Measurements from ENCODE around the gene GAA.
A peak's percentile ranks its signal among the peaks of the same experiment; 100 is the strongest.

GAA gene

GRCh38 chr17:80119271-80119791, 17.9 kb downstream of the GAA start:
- DNase-seq, result no peak

GRCh38 chr17:80119839-80120238, 18.5 kb downstream of the GAA start:
- no peak for DNase-seq

- DNase-seq, result no peak
Observed at GRCh38 chr17:80122026-80122575, 20.7 kb downstream of the GAA start.

DNA sequence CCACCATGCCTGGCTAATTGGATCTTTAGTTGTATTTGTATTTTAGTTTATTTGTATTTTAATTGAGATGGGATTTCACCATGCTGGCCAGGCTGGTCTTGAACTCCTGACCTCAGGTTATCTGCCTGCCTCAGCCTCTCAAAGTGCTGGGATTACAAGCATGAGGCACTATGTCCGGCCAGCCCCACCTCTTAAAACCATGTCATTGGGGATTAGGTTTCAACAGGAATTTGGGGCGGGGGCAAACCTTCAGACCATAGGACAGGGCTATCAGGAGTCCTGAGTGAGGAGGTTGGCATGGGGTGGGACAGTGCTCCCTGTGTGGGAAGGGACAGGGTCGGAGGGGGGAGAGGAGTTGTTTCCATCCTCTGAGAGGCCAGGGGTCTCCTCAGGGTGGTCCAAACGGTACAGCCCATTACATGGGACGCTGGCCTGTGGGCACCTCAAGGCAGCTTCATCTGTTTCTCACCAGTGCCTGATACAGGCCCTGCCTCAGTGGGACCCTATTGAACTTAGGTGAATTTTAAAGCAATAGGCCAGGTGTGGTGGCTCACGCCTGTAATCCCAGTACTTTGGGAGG, 21.6 kb downstream of the GAA start:
- no peak for DNase-seq

GRCh38 chr17:80123791-80124190, 22.4 kb downstream of the GAA start:
- no peak for DNase-seq

- no peak for DNase-seq
Observed at GRCh38 chr17:80124351-80124981, 23.1 kb downstream of the GAA start.

GRCh38 chr17:80125656-80126448, 24.5 kb downstream of the GAA start:
- DNase-seq, result no peak

DNA sequence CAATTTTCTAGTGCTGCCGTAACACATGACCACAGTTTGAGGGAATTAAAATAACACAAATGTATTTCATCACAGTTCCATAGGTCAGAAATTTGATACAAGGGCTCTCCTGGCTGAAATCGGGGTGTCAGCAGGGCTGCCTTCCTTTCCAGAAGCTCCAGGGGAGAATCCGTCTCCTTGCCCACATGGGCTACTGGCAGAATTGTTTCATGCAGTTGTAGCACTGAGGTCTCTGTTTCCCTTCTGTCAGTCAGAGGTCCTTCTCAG, 25.0 kb downstream of the GAA start:
- DNase-seq, result no peak

DNA sequence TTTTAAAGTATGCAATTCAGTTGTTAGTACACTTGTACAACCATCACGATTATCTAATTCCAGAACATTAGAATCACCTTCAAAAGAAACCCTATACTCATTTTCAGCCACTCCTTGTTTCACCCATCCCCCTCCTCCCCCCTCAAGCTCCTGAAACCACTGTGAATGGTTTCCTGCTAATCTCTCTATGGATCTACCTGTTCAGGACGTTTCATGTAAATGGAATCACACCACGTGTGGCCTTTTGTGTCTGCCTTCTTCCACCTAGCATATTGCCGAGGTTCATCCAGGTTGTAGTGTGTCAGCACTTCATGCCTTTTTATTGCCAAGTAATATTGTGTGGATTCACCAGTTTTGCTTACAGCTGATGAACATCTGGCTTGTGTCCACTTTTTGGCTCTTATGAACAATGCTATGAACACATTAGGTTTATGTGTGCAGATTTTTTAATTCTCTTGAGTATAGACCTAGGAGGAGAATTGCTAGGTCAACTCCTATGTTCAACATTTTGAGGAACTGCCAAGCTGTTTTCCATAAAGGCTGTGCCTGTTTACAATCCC, 27.7 kb downstream of the GAA start:
- no peak for DNase-seq

- DNase-seq, result no peak
Observed at GRCh38 chr17:80130992-80131391, 29.6 kb downstream of the GAA start.

DNA sequence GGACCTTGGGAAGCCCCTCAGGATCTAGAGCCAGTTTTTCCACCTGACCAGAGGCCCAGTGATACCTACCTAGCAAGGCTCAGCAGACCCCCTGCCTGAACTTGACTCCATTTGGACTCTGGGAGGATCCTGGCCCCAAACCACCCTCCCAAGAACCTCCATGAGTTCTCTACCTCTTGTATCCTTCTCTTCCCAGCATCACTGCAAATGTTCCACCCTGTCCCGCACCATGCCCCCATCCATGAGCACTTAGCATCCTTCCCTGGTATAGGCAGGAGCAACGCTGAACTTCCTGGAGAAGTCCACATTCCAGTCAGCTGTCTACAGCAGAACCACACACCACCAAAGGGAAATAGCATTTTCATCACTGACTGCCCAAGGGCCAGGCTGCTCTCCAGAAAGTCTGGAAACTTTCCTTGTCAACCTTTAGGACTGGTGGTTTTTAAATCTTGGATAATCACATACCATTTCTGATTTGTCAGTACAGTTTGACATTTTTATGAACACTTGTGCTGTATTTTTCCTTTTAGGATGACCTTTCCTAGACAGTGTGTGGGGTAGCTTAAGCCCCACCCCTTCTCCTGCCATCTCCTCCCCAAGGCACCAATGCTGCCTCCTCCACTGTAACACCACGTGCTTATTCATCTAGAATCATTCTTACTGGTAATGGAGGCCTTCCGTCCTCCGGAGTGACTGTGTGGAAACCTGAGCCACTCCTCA, 31.7 kb downstream of the GAA start:
- no peak for DNase-seq

DNA sequence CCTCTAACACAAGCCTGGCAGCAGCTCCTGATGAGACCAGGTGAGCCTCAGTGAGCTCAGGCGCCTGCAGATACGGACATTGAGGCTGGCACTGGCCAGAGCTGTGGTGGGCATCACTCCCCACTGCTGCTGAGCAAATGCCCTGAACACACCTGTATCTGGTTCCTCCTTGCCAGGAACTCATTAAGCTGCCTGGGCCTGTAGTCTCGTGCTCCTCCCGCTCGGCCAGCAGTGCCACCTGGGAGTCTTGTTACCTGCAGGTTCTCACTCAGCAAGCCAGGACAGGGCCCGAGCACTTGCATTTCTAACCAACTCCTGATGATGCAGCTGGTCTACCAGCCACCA, 32.2 kb downstream of the GAA start:
- no peak for DNase-seq

GRCh38 chr17:80137131-80137530, 35.8 kb downstream of the GAA start:
- DNase-seq, result no peak

GRCh38 chr17:80138856-80139426, 37.6 kb downstream of the GAA start:
- DNase-seq, result no peak

DNA sequence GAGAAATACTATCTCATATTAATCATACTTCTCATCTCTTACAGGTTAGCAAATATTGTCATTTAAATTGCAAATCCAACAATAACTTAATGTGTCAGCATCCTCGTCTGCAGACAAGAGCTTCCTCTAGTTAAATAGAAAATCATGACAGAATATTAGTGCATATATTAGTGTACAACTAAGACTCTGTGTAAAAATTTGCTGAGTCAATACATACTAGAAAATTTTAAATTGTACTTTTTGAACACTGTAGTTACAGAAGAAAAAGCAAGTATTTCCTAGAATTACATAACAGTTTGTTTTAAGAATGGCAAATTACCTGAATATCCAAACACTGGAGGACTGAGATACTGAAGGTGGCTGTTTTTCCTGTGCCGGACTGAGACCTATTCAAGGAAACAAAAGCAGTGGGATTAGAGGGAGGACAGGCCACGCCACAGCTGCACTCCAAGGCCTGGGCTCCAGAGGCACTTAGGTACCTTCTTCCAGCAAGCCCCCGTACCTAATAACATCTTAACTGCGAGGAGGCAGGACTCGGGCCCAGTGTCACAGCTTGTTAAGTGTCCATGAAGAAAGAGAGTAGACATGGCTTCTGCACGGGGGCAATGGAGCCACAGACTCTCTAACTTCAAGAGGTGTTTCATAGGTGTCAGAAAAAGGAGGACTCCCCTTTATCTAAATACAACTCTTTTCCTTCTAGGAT, 40.2 kb downstream of the GAA start:
- no peak for DNase-seq

- DNase-seq, result no peak
Observed at GRCh38 chr17:80142929-80143328, 41.5 kb downstream of the GAA start.

DNA sequence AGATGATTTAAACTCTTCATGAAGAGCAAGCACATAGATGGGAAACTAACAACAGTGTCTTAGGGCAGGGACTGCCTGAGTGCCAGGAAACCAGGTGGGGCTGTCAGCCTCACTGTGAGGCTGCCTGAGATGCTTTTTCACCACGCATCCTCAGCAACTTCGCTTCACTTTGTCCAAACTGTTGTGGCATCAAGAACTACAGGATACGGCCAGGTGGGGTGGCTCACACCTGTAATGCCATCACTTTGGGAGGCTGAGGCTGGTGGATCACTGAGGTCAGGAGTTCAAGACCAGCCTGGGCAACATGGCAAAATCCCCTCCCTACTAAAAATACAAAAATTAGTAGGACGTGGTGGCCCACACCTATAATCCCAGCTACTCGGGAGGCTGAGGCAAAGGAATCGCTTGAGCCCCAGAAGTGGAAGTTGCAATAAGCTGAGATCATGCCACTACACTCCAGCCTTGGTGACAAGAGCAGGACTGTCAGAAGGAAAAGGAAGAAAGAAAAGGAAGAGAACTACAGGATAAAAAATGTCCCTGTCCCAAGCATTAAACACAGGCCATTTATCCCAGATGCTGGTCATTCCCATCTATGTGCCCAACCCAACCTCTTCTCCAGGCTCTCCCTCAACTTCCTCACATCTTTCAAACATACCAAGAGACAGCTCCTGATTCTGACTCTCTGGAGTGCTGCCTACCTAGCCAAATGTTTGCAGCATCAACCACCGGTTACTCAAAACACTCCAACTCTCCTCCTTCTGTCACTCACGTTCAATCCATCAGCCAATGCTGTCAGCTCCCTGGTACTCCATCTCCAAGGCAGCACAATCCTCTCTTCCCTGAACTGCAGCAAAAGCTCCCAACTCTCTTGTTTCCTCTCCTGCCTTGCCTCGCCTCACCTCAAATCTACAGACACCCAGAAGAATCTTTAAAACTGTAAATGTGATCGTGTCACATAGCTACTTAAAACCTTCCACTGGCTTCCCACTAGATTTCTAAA, 44.0 kb downstream of the GAA start:
- no peak for DNase-seq

DNA sequence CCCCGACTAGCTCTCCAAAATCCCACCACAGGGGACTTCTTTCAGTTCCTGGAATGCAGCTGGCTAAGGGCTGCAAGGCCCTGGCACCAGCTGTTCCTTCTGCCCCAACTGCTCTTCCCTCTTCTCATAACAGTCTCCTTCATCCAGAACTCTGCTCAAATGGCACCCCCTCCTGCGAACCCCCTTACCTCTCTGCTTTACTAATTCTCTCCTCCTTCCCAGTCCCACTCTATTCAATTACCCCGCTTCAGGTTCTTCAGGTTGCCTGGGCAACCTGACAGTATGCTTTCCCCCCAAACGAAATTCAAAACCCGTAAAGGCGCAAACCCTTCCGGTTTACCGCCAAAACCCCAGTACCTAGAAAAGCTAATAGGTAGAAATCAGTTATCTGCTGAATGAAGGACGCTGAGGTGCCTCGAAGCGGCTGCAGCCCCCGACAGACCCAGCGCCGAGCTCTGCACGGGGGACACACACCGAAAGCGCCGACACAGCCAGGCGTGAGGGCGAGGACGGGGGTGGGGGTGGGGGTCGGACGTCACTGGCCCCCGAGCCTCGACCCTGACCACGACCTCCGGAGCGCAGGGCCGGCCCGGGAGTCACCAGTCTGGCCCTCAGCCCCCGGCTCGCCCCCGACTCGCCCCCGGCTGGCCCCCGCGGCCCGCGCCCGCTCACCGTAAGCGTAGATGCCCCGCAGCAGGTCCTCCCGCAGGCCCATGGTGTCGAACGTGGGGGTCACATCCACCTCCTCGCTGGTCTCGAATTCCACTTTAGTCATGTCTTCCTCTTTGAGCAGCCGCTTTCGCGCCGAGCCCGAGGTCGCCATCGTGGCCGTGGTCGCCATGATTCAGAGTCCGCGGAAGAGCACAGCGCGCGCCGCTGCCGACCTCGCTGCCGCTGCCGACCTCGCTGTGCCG, 45.0 kb downstream of the GAA start:
- DNase-seq, result peak; percentile 54

DNA sequence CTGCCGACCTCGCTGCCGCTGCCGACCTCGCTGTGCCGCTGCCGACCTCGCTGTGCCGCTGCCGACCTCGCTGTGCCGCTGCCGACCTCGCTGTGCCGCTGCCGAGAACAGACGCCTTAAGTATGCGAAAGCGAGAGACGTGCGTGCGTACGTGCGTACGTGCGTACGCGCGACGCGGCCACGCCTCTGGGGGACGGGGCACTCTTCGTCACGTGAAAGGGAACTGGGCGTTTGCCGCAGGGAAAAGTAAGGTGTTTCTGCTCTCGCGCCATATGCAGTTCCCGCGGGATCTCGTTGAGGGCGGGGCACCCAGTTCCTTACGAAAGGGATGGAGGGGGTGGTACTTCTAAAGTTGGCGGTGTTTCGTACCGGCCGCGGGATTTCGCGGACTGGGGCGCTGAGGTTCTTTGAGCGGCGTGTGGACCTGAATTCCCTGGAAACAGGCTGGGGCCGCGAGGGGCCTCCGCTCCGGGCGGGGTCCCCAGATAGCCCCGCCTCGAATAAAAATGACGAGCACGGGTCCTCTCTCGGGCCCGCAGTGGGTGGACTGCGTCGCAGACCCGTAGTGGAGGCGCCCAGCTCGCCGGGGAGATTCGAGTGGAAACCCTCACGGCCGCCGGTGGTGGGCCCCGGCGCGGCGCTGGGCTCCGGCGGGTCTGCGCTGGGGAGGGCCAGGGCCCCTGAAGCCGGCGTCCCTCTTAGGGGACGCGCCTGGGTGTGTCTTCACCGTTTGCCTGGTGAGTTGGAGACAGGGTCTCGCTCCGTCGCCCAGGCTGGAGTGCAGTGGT, 45.8 kb downstream of the GAA start, which contains the start of gene EIF4A3:
Gene EIF4A3, minus strand, starts transcription at position 94 of the 788 bp plus-strand sequence. CDS start 167 bp downstream, outside the sequence.
- peak; percentile 99 for DNase-seq
